ENCODE results near the gene ATRNL1. TPM values are rescaled to one million over a fixed set of nuclear protein-coding genes. Genes with fewer than 3 reads are reported as not detected.

The ATRNL1 gene
- total and polyA plus RNA-seq, 2 experiments from 2014 or later: not detected

DNA sequence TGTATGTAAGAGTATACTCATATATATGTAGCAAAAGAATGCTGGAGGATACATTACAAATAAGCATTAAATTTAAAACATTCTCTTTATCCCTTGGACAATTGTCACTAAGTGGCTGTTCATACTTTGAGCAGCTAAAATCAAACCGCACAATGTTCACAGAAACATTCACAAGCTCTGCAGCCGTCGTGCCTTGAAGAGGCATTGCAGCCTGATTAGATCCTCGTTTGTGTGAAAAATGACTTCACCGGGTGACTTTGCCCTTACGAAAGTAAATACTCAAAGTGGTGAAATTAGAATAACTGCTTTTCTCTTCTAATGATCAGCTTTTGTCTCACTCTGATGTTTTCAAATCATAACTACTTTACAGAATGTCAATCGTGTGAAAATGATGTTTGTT lies 860.8 kb downstream of the ATRNL1 start:
- Histone ChIP-seq H2AFZ (no peak overlapping the region), H4K20me1 (ENCODE audit: insufficient read depth) (no peaks in the 10 kb centered on the region), H3K4me1 (ENCODE audit: insufficient read depth) (peaks cover 9% of the 10 kb centered on the region), H3F3A (ENCODE audit: insufficient read depth) (0 out of 2 replicates have a peak, but pooled peaks cover 4% of the 10 kb centered on the region), H3K4me2 (ENCODE audit: unreplicated experiment) (no peak overlapping the region), H3K4me3 (no peak overlapping the region), H3K9me2 (ENCODE audit: insufficient read depth) (no peaks in the 10 kb centered on the region), H3K36me3 (ENCODE audit: low read depth) (no peaks in the 10 kb centered on the region), H3K27ac (no peak overlapping the region), H3K9ac (no peak overlapping the region), H3K9me3 (ENCODE audit: low read depth) (no peaks in the 10 kb centered on the region), H3K27me3 (replicated peaks; ENCODE audit: insufficient read depth) (no peaks in the 10 kb centered on the region), H3K79me2 (ENCODE audit: insufficient read depth) (no peaks in the 10 kb centered on the region)
- DNase-seq: no peak
- 96 to 99% methylated on average over 7 of the region's 7 CpGs for WGBS, 2 experiments (ENCODE audit: low coverage in 1 of 2, low lambda C conversion rate in 2 of 2, missing lambda C conversion rate in 2 of 2)
- in situ Hi-C loops (cut with MboI): no loop called here
- no peak for TF ChIP-seq EZH2 (IDR thresholded peaks at IDR 0.05; ENCODE audit: insufficient read depth, poor library complexity, severe bottlenecking)

GRCh38 chr10:115956225-115957011 lies 863.3 kb downstream of the ATRNL1 start:
- in situ Hi-C loops (cut with MboI): no loop called here

GRCh38 chr10:115957012-115957399 lies 863.8 kb downstream of the ATRNL1 start:
- no peaks in the 10 kb centered on the region for H3F3A ChIP-seq (ENCODE audit: insufficient read depth)
- H3K79me2 ChIP-seq (ENCODE audit: insufficient read depth): no peaks in the 10 kb centered on the region
- H3K4me1 ChIP-seq (ENCODE audit: insufficient read depth): no peaks in the 10 kb centered on the region
- H3K36me3 ChIP-seq (ENCODE audit: low read depth): no peaks in the 10 kb centered on the region
- in situ Hi-C loops (cut with MboI): no loop called here
- no peak overlapping the region for H3K27ac ChIP-seq
- 78 to 83% methylated on average over 2 of the region's 2 CpGs for WGBS, 2 experiments (ENCODE audit: low coverage in 1 of 2, low lambda C conversion rate in 2 of 2, missing lambda C conversion rate in 2 of 2)
- no peak for DNase-seq
- no peaks in the 10 kb centered on the region for H3K9me2 ChIP-seq (ENCODE audit: insufficient read depth)
- no peak overlapping the region for H3K9ac ChIP-seq
- no peak overlapping the region for H2AFZ ChIP-seq
- no peak overlapping the region for H3K4me2 ChIP-seq (ENCODE audit: unreplicated experiment)
- H3K4me3 ChIP-seq: no peak overlapping the region
- no peaks in the 10 kb centered on the region for H3K27me3 ChIP-seq (replicated peaks; ENCODE audit: insufficient read depth)
- no peak for TF ChIP-seq EZH2phosphoT487 (IDR thresholded peaks at IDR 0.05; ENCODE audit: insufficient read depth, low read depth)
- no peak for TF ChIP-seq EZH2 (IDR thresholded peaks at IDR 0.05; ENCODE audit: insufficient read depth, poor library complexity, severe bottlenecking)
- no peaks in the 10 kb centered on the region for H3K9me3 ChIP-seq (ENCODE audit: low read depth)
- H4K20me1 ChIP-seq (ENCODE audit: insufficient read depth): no peaks in the 10 kb centered on the region

More at GRCh38 chr10:115956225-115957011, 863.3 kb downstream of the ATRNL1 start:
- WGBS, 2 experiments (ENCODE audit: low coverage in 1 of 2, low lambda C conversion rate in 2 of 2, missing lambda C conversion rate in 2 of 2): 84 to 88% methylated on average over 5 of the region's 5 CpGs
- H3F3A ChIP-seq (ENCODE audit: insufficient read depth): no peaks in the 10 kb centered on the region
- TF ChIP-seq EZH2 (IDR thresholded peaks at IDR 0.05; ENCODE audit: insufficient read depth, poor library complexity, severe bottlenecking) (no peak), EZH2phosphoT487 (IDR thresholded peaks at IDR 0.05; ENCODE audit: insufficient read depth, low read depth) (no peak)
- H3K9ac ChIP-seq: no peak overlapping the region
- no peaks in the 10 kb centered on the region for H3K27me3 ChIP-seq (replicated peaks; ENCODE audit: insufficient read depth)
- no peak overlapping the region for H3K4me2 ChIP-seq (ENCODE audit: unreplicated experiment)
- no peak overlapping the region for H3K4me3 ChIP-seq
- H4K20me1 ChIP-seq (ENCODE audit: insufficient read depth): no peaks in the 10 kb centered on the region
- no peak overlapping the region for H2AFZ ChIP-seq
- H3K27ac ChIP-seq: no peak overlapping the region
- no peaks in the 10 kb centered on the region for H3K36me3 ChIP-seq (ENCODE audit: low read depth)
- peak; percentile 42 for DNase-seq
- H3K9me3 ChIP-seq (ENCODE audit: low read depth): no peaks in the 10 kb centered on the region
- no peaks in the 10 kb centered on the region for H3K79me2 ChIP-seq (ENCODE audit: insufficient read depth)
- H3K4me1 ChIP-seq (ENCODE audit: insufficient read depth): no peaks in the 10 kb centered on the region
- no peaks in the 10 kb centered on the region for H3K9me2 ChIP-seq (ENCODE audit: insufficient read depth)

DNA sequence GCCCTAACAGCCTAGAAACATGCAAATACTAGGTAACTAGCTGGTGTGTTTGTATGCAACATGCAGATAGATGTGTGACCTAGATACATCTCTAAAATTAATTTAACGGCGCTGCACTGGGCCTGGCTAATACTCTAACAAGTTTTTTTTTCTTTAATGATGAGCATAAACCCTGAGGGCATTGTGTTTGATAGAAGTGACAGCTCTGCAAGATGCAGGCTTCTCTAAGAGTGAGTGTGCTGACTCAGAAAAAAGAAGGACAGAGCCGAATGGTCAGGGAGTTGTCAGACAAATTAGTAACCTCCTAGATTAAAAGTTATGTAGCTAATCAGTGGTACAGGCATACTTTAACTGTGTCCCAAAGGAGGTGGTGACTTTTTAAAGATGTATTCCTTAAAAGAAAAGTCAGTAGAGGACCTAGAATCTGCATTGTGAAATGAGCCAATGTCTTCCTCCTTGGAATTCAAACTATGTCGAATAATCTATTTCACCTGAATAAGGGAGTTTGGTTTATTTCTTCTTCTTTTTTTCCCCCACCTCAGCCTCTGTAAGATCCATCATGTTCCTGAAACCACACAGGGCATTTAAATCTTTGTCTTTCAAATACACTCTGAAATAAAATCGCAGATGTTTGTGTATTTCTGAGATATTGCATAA lies 864.7 kb downstream of the ATRNL1 start:
- 89 to 90% methylated on average over 5 of the region's 5 CpGs for WGBS, 2 experiments (ENCODE audit: low coverage in 1 of 2, low lambda C conversion rate in 2 of 2, missing lambda C conversion rate in 2 of 2)
- H3K9me2 ChIP-seq (ENCODE audit: insufficient read depth): no peaks in the 10 kb centered on the region
- no peaks in the 10 kb centered on the region for H3K27me3 ChIP-seq (replicated peaks; ENCODE audit: insufficient read depth)
- H3K9me3 ChIP-seq (ENCODE audit: low read depth): no peaks in the 10 kb centered on the region
- TF ChIP-seq EZH2 (IDR thresholded peaks at IDR 0.05; ENCODE audit: insufficient read depth, poor library complexity, severe bottlenecking): no peak
- TF ChIP-seq EZH2phosphoT487 (IDR thresholded peaks at IDR 0.05; ENCODE audit: insufficient read depth, low read depth): no peak
- no peak overlapping the region for H3K4me3 ChIP-seq
- H3K9ac ChIP-seq: no peak overlapping the region
- no peak overlapping the region for H3K27ac ChIP-seq
- H3F3A ChIP-seq (ENCODE audit: insufficient read depth): no peaks in the 10 kb centered on the region
- H2AFZ ChIP-seq: no peak overlapping the region
- DNase-seq: no peak
- no peaks in the 10 kb centered on the region for H3K79me2 ChIP-seq (ENCODE audit: insufficient read depth)
- in situ Hi-C loops (cut with MboI): no loop called here
- no peaks in the 10 kb centered on the region for H3K36me3 ChIP-seq (ENCODE audit: low read depth)
- no peaks in the 10 kb centered on the region for H4K20me1 ChIP-seq (ENCODE audit: insufficient read depth)
- H3K4me1 ChIP-seq (ENCODE audit: insufficient read depth): peaks cover 5% of the 10 kb centered on the region; the same call in 1 of the 2 replicates
- H3K4me2 ChIP-seq (ENCODE audit: unreplicated experiment): no peak overlapping the region
